Transverse colon (tissue), 4 donors: Measurements from ENCODE around the gene RXFP1. TPM values are rescaled to one million over a fixed set of nuclear protein-coding genes. Genes with fewer than 3 reads are reported as not detected.

Source experiments
- DNase-seq: peaks from one replicate; pipeline ENCODE4 v3.0.0-alpha.2; 2019
- H3K27ac ChIP-seq, 4 donors: fragments of 200-600 bp; sonication (generic); 2 replicates each; pipeline ENCODE4 v1.5.1; 2016 to 2018; ENCODE audit warnings: inconsistent platforms in 4 of 4
- H3K27me3 ChIP-seq: fragments of 200-600 bp; sonication (generic); 2 replicates; pipeline ENCODE4 v1.5.1; 2017; ENCODE audit warnings: inconsistent platforms
- H3K36me3 ChIP-seq, 4 donors: fragments of 200-600 bp; sonication (generic); 2 replicates each; pipeline ENCODE4 v1.5.1; 2017 to 2019; ENCODE audit warnings: inconsistent platforms in 4 of 4
- H3K4me1 ChIP-seq, 4 donors: fragments of 200-600 bp; sonication (generic); 2 replicates each; pipeline ENCODE4 v1.5.1; 2017 to 2020; ENCODE audit warnings: inconsistent platforms in 4 of 4
- H3K4me3 ChIP-seq, 4 donors: fragments of 200-600 bp; sonication (generic); 1 replicate in 1 of 4; 2 replicates in 3 of 4; pipeline versions ENCODE4 v1.5.1 to v1.6.1; 2017 to 2019; ENCODE audit warnings: inconsistent platforms in 4 of 4
- H3K9me3 ChIP-seq, 2 donors: fragments of 200-600 bp; sonication (generic); 2 replicates each; pipeline ENCODE4 v1.5.1; 2017 to 2019; ENCODE audit warnings: inconsistent platforms in 2 of 2
- EP300 ChIP-seq: sonication (generic); formaldehyde crosslinking; IDR thresholded peaks from one replicate; pipeline ENCODE4 v1.6.1; 2017; ENCODE audit warnings: antibody characterized with exemption, low read depth
- POLR2A ChIP-seq: fragments of 450-650 bp; IDR thresholded peaks from one replicate; pipeline ENCODE4 v1.6.1; 2016; ENCODE audit warnings: antibody characterized with exemption, mild to moderate bottlenecking, moderate library complexity
- POLR2AphosphoS5 ChIP-seq, 3 donors: sonication (generic); formaldehyde crosslinking; IDR thresholded peaks; one replicate each; pipeline ENCODE4 v1.6.1; 2016; ENCODE audit warnings: antibody characterized with exemption in 3 of 3
- whole genome bisulfite sequencing, 2 donors: methylation state at CpG; one replicate each; pipeline ENCODE4 v1.1.5; 2018; ENCODE audit warnings: low coverage in 1 of 2; 5-methylcytosine and 5-hydroxymethylcytosine counted together
- in situ Hi-C, 4 donors: fragments of 200-750 bp; cut with MboI; loops; one replicate each; pipeline versions ENCODE4 v1.15.0 to v1.15.1; 2017; ENCODE audit warnings: low sequenced_read_pairs in 3 of 4, low pct_ligation_motif_present in 1 of 4, low pct_unique_long_range_greater_than_20kb in 1 of 4
- intact Hi-C: fragments of 100-400 bp; cut with DNase I; formaldehyde crosslinking; loops from one replicate; pipeline ENCODE4 v1.15.1; 2023; ENCODE audit warnings: low total_unique reads
- total RNA-seq, 4 donors: library from RNA; depleted of rRNA; stranded (reverse); fragments of >200 nt; gene quantifications; one replicate each; pipeline ENCODE4 v1.1.0, GENCODE V29; 2016
- TF ChIP-seq, protein P1 (sequence below), 5 experiments: fragments of 200-600 bp in 3 of 5; fragments of 450-650 bp in 2 of 5; sonication (generic) in 3 of 5; IDR thresholded peaks; 1 replicate in 2 of 5; 2 replicates in 3 of 5; pipeline ENCODE4 v1.5.1; 2016 to 2017; ENCODE audit warnings: antibody characterized with exemption in 5 of 5, inconsistent platforms in 3 of 5, mild to moderate bottlenecking in 2 of 5, moderate library complexity in 1 of 5

RXFP1 gene
- total RNA-seq, 4 donors from 2014 or later = 0.16 TPM; not detected in 3

DNA sequence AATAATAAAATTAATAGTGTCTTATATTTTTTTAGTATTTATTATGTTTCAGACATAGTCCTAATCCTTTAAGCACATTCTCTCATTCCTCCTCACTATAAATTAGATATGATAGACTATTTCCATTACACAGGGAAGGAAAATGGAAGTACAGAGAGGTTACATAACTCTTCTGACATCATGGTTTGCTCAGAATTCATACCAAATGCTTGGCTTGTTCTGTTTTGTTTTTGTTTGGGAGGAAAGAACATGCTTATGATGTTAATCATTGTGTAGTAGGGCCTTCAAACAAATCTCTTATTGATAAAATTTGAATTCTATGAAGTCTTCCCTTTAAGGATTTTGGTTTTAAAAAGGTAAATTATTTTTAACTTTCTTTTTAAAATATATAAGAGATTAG is 59.5 kb downstream of the RXFP1 start:
- no peak for TF ChIP-seq EP300
- TF ChIP-seq POLR2A = no peak
- TF ChIP-seq, protein P1, sequence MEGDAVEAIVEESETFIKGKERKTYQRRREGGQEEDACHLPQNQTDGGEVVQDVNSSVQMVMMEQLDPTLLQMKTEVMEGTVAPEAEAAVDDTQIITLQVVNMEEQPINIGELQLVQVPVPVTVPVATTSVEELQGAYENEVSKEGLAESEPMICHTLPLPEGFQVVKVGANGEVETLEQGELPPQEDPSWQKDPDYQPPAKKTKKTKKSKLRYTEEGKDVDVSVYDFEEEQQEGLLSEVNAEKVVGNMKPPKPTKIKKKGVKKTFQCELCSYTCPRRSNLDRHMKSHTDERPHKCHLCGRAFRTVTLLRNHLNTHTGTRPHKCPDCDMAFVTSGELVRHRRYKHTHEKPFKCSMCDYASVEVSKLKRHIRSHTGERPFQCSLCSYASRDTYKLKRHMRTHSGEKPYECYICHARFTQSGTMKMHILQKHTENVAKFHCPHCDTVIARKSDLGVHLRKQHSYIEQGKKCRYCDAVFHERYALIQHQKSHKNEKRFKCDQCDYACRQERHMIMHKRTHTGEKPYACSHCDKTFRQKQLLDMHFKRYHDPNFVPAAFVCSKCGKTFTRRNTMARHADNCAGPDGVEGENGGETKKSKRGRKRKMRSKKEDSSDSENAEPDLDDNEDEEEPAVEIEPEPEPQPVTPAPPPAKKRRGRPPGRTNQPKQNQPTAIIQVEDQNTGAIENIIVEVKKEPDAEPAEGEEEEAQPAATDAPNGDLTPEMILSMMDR (IDR thresholded peaks at IDR 0.05) = no peak
- Histone ChIP-seq H3K36me3 (no peaks in the 10 kb centered on the region), H3K4me1 (no peaks in the 10 kb centered on the region), H3K9me3 (no peaks in the 10 kb centered on the region), H3K27me3 (no peaks in the 10 kb centered on the region), H3K4me3 (no peak overlapping the region), H3K27ac (no peak overlapping the region)
- intact Hi-C loops (no loop called here), in situ Hi-C loops (no loop called here)
- no peak for DNase-seq

DNA sequence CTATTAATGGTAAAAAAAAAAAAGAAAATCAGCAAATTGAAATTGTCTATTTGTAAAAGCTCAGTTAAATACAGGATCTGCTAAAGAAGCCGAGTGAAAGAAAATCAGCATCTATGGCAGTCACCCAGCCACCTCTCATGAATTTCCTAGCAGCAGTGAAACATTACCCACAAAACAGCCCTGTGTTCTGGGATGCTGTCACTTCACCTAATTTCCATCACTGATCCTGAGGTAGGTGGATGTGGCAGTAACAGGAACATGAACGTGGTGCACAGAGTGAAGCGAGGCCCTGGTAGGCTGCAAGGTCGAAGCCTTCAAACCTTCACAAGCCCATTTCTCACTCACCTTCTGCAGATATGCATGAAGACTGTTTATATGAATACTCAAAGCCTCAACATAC is 65.2 kb downstream of the RXFP1 start:
- 89 to 100% methylated on average over 2 to 4 of the region's 4 CpGs for WGBS, 2 donors
- TF ChIP-seq EP300 = no peak
- no peaks in the 10 kb centered on the region for H3K27me3 ChIP-seq

DNA sequence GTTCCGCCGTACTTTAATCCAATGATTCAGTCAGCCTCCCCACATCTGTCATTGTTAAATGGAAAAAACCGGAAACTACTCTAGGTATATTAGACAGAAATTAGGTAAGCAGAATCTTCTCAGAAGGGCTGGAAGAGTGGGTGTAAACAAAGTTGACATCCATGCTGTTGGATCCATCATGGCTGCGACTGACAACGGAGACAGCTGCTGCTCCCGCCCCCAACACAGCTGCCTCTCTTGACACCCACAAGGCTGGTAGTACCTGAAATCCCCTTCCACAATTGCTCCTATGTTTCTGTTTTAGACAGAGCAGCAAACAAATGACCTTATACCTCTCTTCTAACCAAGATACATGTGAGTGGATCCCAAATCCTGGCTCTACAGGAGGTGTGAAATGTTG is 66.6 kb downstream of the RXFP1 start:
- intact Hi-C loops = no loop called here

More for the DNA sequence above, 65.2 kb downstream of the RXFP1 start:
- Histone ChIP-seq H3K4me3 (no peak overlapping the region), H3K4me1 (no peaks in the 10 kb centered on the region), H3K9me3 (no peaks in the 10 kb centered on the region), H3K36me3 (no peaks in the 10 kb centered on the region), H3K27ac (no peak overlapping the region)
- in situ Hi-C loops = no loop called here
- intact Hi-C loops = no loop called here
- DNase-seq = no peak

DNA sequence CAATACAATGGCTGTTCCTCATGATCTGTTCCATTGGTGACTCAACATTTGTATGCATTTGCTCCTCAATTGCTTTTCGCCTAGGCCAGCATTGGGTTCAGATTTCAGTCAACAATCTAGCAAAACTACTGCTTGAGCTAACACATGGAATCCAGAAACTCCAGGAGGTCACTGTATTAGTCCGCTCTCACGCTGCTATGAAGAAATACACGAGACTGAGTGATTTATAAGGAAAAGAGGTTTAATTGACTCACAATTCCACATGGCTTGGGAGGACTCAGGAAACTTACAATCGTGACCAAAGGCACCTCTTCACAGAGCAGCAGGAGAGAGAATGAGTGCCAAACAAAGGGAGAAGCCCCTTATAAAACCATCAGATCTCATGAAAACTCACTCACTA is 67.1 kb downstream of the RXFP1 start:
- no peaks in the 10 kb centered on the region for H3K27me3 ChIP-seq
- in situ Hi-C loops (no loop called here), intact Hi-C loops (no loop called here)
- no peak for DNase-seq
- no peaks in the 10 kb centered on the region for H3K9me3 ChIP-seq
- TF ChIP-seq EP300 (no peak), POLR2A (no peak), POLR2AphosphoS5 (IDR thresholded peaks at IDR 0.05) (no peak)
- TF ChIP-seq, protein P1 (IDR thresholded peaks at IDR 0.05) = no peak
- H3K27ac ChIP-seq = no peak overlapping the region
- H3K4me1 ChIP-seq = no peaks in the 10 kb centered on the region
- no peaks in the 10 kb centered on the region for H3K36me3 ChIP-seq
- H3K4me3 ChIP-seq = no peak overlapping the region
- WGBS, 2 donors = 84 to 93% methylated on average over 4 to 5 of the region's 5 CpGs

More for the DNA sequence above, 66.6 kb downstream of the RXFP1 start:
- TF ChIP-seq, protein P1 (IDR thresholded peaks at IDR 0.05) = no peak
- no peak for TF ChIP-seq POLR2A
- DNase-seq = no peak
- H3K36me3 ChIP-seq = no peaks in the 10 kb centered on the region
- no peaks in the 10 kb centered on the region for H3K4me1 ChIP-seq
- H3K9me3 ChIP-seq = no peaks in the 10 kb centered on the region
- in situ Hi-C loops = no loop called here
- 94 to 100% methylated on average over 3 to 6 of the region's 6 CpGs for WGBS, 2 donors
- H3K27ac ChIP-seq = no peak overlapping the region
- H3K4me3 ChIP-seq = no peak overlapping the region
- no peaks in the 10 kb centered on the region for H3K27me3 ChIP-seq

DNA sequence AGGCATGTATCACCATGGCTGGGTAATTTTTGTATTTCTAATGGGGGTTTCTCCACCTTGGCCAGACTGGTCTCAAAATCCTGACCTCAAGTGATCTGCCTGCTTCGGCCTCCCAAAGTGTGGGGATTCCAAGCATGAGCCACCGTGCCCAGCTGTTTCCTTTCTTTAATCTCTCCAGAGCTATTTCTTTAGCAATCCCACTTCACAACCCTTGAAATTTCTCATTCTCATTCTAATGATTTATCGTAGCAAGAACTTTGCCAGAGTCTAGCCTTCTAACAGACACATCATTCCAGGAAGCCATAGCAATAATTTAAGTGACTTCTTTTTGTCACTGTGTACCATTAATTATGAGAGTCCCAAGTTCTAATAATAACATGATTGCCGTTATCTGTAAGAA is 68.6 kb downstream of the RXFP1 start:
- no peak for DNase-seq
- intact Hi-C loops = no loop called here
- Histone ChIP-seq H3K4me1 (no peaks in the 10 kb centered on the region), H3K27me3 (no peaks in the 10 kb centered on the region), H3K27ac (no peak overlapping the region), H3K36me3 (no peaks in the 10 kb centered on the region), H3K9me3 (no peaks in the 10 kb centered on the region), H3K4me3 (no peak overlapping the region)
- in situ Hi-C loops = no loop called here
- WGBS, 2 donors = 52 to 57% methylated on average over 4 of the region's 4 CpGs
- TF ChIP-seq POLR2AphosphoS5 (IDR thresholded peaks at IDR 0.05) (no peak), EP300 (no peak), POLR2A (no peak)
- TF ChIP-seq, protein P1 (IDR thresholded peaks at IDR 0.05) = no peak
